NAMALWA (cell line): ENCODE measurements around the gene RUNX1.

Experiments used
- DNase-seq: peaks from one replicate; pipeline ENCODE4 v3.0.0-alpha.2; 2015; ENCODE audit warnings: low spot score

Gene RUNX1

GRCh38 chr21:34946385-34946840 is 102.7 kb downstream of the RUNX1 start:
- peak; percentile 65 for DNase-seq

GRCh38 chr21:34945288-34945687 is 103.8 kb downstream of the RUNX1 start:
- no peak for DNase-seq

GRCh38 chr21:34944015-34944755 is 104.9 kb downstream of the RUNX1 start:
- DNase-seq = no peak

GRCh38 chr21:34942911-34943310 is 106.2 kb downstream of the RUNX1 start:
- no peak for DNase-seq

GRCh38 chr21:34941162-34941561 is 107.9 kb downstream of the RUNX1 start:
- DNase-seq = no peak

- no peak for DNase-seq
Observed at GRCh38 chr21:34939673-34940331, 109.3 kb downstream of the RUNX1 start.

- DNase-seq = no peak
Observed at GRCh38 chr21:34938089-34938764, 110.9 kb downstream of the RUNX1 start.

- DNase-seq = no peak
Observed at GRCh38 chr21:34936883-34937563, 112.1 kb downstream of the RUNX1 start.

GRCh38 chr21:34936371-34936789 is 112.7 kb downstream of the RUNX1 start:
- no peak for DNase-seq

GRCh38 chr21:34935898-34936297 is 113.2 kb downstream of the RUNX1 start:
- no peak for DNase-seq

- no peak for DNase-seq
Observed at GRCh38 chr21:34935452-34935851, 113.7 kb downstream of the RUNX1 start.

GRCh38 chr21:34934350-34934749 is 114.8 kb downstream of the RUNX1 start:
- no peak for DNase-seq

GRCh38 chr21:34933609-34934335 is 115.3 kb downstream of the RUNX1 start:
- DNase-seq = peak; percentile 20

GRCh38 chr21:34932233-34932632 is 116.9 kb downstream of the RUNX1 start:
- no peak for DNase-seq

- no peak for DNase-seq
Observed at GRCh38 chr21:34930971-34931370, 118.1 kb downstream of the RUNX1 start.

- DNase-seq = no peak
Observed at GRCh38 chr21:34928637-34929036, 120.5 kb downstream of the RUNX1 start.

GRCh38 chr21:34927992-34928391 is 121.1 kb downstream of the RUNX1 start:
- no peak for DNase-seq

GRCh38 chr21:34926803-34927467 is 122.2 kb downstream of the RUNX1 start:
- no peak for DNase-seq

GRCh38 chr21:34925597-34925996 is 123.5 kb downstream of the RUNX1 start:
- DNase-seq = no peak

GRCh38 chr21:34924771-34925419 is 124.2 kb downstream of the RUNX1 start:
- DNase-seq = peak; percentile 35

GRCh38 chr21:34924194-34924593 is 124.9 kb downstream of the RUNX1 start:
- DNase-seq = no peak
